BLaER1 (cell line): ENCODE data around the gene PIGV.

ENCODE experiments used
- H3K27ac ChIP-seq: shearing (Covaris generic); formaldehyde crosslinking; 2 replicates; pipeline ENCODE4 v1.8.1; 2022
- H3K27me3 ChIP-seq: shearing (Covaris generic); formaldehyde crosslinking; 2 replicates; pipeline ENCODE4 v1.8.1; 2022
- H3K36me3 ChIP-seq: shearing (Covaris generic); formaldehyde crosslinking; 2 replicates; pipeline ENCODE4 v1.8.1; 2022
- H3K4me1 ChIP-seq: shearing (Covaris generic); formaldehyde crosslinking; 2 replicates; pipeline ENCODE4 v1.8.1; 2022
- H3K4me2 ChIP-seq: shearing (Covaris generic); formaldehyde crosslinking; 2 replicates; pipeline ENCODE4 v1.8.1; 2022
- H3K4me3 ChIP-seq: shearing (Covaris generic); formaldehyde crosslinking; 2 replicates; pipeline ENCODE4 v1.8.1; 2022
- H3K9ac ChIP-seq: shearing (Covaris generic); formaldehyde crosslinking; 2 replicates; pipeline ENCODE4 v1.8.1; 2022
- H3K9me3 ChIP-seq: shearing (Covaris generic); formaldehyde crosslinking; 2 replicates; pipeline ENCODE4 v1.8.1; 2022
- H4K20me1 ChIP-seq: shearing (Covaris generic); formaldehyde crosslinking; 2 replicates; pipeline ENCODE4 v1.8.1; 2022
- Cebpa-rat ChIP-seq: shearing (Covaris generic); IDR thresholded peaks from 2 replicates; pipeline ENCODE4 v1.8.1; 2022

The PIGV gene

DNA sequence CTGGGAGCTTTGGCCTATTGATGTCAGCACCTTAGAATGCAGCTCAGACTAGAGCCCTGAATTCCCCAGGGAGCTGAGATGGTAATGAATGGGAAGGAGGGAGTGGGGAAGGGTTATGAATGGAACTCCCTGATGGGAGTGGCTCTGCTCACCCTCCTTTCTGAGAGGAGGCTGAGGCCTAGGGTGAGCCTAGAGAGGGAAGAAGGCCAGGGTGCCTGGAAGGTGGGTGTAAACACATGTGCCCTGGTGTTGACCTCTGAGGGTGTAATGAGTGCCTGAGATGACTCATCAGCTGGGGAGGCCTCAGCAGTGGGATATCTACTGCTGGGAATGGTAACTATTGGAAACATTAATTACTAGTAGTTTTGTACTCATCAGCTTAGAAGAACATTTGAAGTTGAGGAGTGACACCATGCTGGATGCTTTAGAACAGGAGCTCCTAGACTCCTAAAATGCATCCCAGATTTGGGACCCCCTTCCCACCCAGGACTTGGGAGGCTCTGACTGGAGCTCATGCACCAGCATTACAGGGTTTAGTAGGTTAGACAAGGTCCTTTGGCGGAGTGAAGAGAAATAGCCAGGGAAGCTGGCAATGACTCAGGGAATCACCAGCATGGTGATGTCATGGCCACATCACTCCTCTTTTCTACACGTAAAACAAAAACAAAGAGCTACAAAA lies 16.0 kb upstream of the PIGV start:
- peaks cover 72% of the 10 kb centered on the region for H4K20me1 ChIP-seq
- no peak overlapping the region for H3K27ac ChIP-seq
- no peak overlapping the region for H3K4me3 ChIP-seq
- H3K36me3 ChIP-seq: peaks cover 100% of the 10 kb centered on the region
- no peaks in the 10 kb centered on the region for H3K27me3 ChIP-seq
- H3K9me3 ChIP-seq: no peaks in the 10 kb centered on the region
- H3K9ac ChIP-seq: no peak overlapping the region
- TF ChIP-seq Cebpa-rat: no peak
- H3K4me2 ChIP-seq: no peak overlapping the region
- peaks cover 15% of the 10 kb centered on the region for H3K4me1 ChIP-seq

DNA sequence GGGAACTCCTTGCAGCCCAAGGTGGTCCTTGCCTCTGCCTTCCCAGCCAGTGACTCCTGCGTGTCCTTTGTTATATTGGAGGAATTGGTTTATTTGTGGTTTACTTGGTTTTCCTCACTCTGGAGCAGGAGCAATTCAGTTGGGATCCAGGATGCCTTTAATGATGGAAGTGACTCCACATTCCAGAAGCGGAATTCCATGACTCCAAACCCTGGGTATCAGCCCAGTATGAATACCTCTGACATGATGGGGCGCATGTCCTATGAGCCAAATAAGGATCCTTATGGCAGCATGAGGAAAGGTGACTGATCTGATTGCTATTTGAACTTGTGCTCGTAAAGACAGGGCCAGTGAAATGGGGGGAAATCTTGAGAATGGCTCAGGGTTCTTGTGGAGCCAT lies 15.1 kb upstream of the PIGV start:
- Histone ChIP-seq H4K20me1 (peaks cover 63% of the 10 kb centered on the region), H3K4me1 (peaks cover 12% of the 10 kb centered on the region), H3K9me3 (no peaks in the 10 kb centered on the region), H3K4me3 (no peak overlapping the region), H3K27me3 (no peaks in the 10 kb centered on the region), H3K9ac (no peak overlapping the region), H3K4me2 (no peak overlapping the region), H3K36me3 (peaks cover 100% of the 10 kb centered on the region), H3K27ac (no peak overlapping the region)
- no peak for TF ChIP-seq Cebpa-rat

DNA sequence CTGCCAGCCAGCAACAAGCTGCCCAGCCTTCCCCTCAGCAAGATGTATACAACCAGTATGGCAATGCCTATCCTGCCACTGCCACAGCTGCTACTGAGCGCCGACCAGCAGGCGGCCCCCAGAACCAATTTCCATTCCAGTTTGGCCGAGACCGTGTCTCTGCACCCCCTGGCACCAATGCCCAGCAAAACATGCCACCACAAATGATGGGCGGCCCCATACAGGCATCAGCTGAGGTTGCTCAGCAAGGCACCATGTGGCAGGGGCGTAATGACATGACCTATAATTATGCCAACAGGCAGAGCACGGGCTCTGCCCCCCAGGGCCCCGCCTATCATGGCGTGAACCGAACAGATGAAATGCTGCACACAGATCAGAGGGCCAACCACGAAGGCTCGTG lies 13.3 kb upstream of the PIGV start:
- Histone ChIP-seq H3K4me1 (no peaks in the 10 kb centered on the region), H3K27ac (no peak overlapping the region), H3K36me3 (peaks cover 100% of the 10 kb centered on the region), H3K9ac (no peak overlapping the region), H3K4me3 (no peak overlapping the region), H3K4me2 (no peak overlapping the region), H4K20me1 (peaks cover 64% of the 10 kb centered on the region), H3K27me3 (no peaks in the 10 kb centered on the region), H3K9me3 (no peaks in the 10 kb centered on the region)
- no peak for TF ChIP-seq Cebpa-rat

GRCh38 chr1:26775666-26776065 lies 12.1 kb upstream of the PIGV start:
- peaks cover 71% of the 10 kb centered on the region for H4K20me1 ChIP-seq
- no peak overlapping the region for H3K27ac ChIP-seq
- H3K27me3 ChIP-seq: no peaks in the 10 kb centered on the region
- peaks cover 100% of the 10 kb centered on the region for H3K36me3 ChIP-seq
- H3K4me3 ChIP-seq: no peak overlapping the region
- H3K4me2 ChIP-seq: no peak overlapping the region
- no peak overlapping the region for H3K9ac ChIP-seq
- no peak for TF ChIP-seq Cebpa-rat
- H3K4me1 ChIP-seq: no peaks in the 10 kb centered on the region
- no peaks in the 10 kb centered on the region for H3K9me3 ChIP-seq

- H4K20me1 ChIP-seq: peaks cover 51% of the 10 kb centered on the region
- no peak overlapping the region for H3K9ac ChIP-seq
- TF ChIP-seq Cebpa-rat: no peak
- H3K36me3 ChIP-seq: peaks cover 96% of the 10 kb centered on the region
- no peaks in the 10 kb centered on the region for H3K27me3 ChIP-seq
- no peak overlapping the region for H3K27ac ChIP-seq
- H3K4me2 ChIP-seq: no peak overlapping the region
- H3K4me3 ChIP-seq: no peak overlapping the region
- H3K4me1 ChIP-seq: peaks cover 7% of the 10 kb centered on the region
- H3K9me3 ChIP-seq: no peaks in the 10 kb centered on the region
These were observed 8.6 kb upstream of the PIGV start for GRCh38 chr1:26779098-26779668.

GRCh38 chr1:26780344-26780957 lies 7.3 kb upstream of the PIGV start:
- Histone ChIP-seq H4K20me1 (peaks cover 39% of the 10 kb centered on the region), H3K27ac (no peak overlapping the region), H3K4me3 (no peak overlapping the region), H3K36me3 (peaks cover 86% of the 10 kb centered on the region), H3K27me3 (no peaks in the 10 kb centered on the region), H3K9ac (no peak overlapping the region), H3K4me1 (peaks cover 20% of the 10 kb centered on the region), H3K9me3 (no peaks in the 10 kb centered on the region), H3K4me2 (no peak overlapping the region)
- TF ChIP-seq Cebpa-rat: no peak

GRCh38 chr1:26781206-26781825 lies 6.4 kb upstream of the PIGV start:
- H3K4me2 ChIP-seq: no peak overlapping the region
- H3K4me3 ChIP-seq: no peak overlapping the region
- H3K36me3 ChIP-seq: peaks cover 78% of the 10 kb centered on the region
- no peak overlapping the region for H3K27ac ChIP-seq
- peaks cover 29% of the 10 kb centered on the region for H3K4me1 ChIP-seq
- no peaks in the 10 kb centered on the region for H3K9me3 ChIP-seq
- no peaks in the 10 kb centered on the region for H3K27me3 ChIP-seq
- no peak overlapping the region for H3K9ac ChIP-seq
- TF ChIP-seq Cebpa-rat: no peak
- peaks cover 35% of the 10 kb centered on the region for H4K20me1 ChIP-seq

DNA sequence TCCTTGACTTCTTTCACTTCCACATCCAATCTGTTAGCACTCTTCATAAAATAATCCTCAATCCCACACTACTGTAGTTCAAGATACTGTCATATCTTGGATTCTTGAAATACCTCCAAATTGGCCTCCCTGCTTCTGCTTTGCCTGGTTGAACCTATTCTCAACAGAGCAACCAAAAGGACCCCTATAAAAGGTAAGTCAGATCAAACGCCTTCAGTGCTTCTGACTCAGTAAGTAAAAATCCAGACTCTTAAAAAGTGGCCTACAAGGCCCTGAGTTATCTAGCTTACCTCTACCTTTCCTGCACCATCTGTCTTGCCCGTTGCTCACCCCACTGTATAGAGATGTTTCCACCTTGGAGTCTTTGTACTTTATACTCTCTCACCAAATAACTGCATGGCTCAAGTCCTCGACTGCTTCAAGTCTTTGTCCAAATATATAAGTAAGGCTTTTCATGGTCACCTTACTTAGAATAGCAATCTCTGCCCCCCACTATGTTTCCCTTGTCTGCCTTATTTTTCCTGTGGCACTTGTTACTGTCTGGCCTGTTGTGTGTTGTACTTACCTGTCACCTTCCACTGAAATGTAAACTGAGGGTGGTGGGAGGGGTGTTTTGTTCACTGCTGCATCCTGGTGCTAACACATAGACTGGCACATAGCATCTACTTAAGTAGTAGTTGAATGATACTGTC lies 5.1 kb upstream of the PIGV start:
- Histone ChIP-seq H3K36me3 (peaks cover 64% of the 10 kb centered on the region), H4K20me1 (peaks cover 35% of the 10 kb centered on the region)

GRCh38 chr1:26783646-26784022 lies 4.1 kb upstream of the PIGV start:
- no peak for TF ChIP-seq Cebpa-rat
- H3K36me3 ChIP-seq: peaks cover 55% of the 10 kb centered on the region
- H3K4me3 ChIP-seq: no peak overlapping the region
- no peaks in the 10 kb centered on the region for H3K27me3 ChIP-seq
- H3K9me3 ChIP-seq: no peaks in the 10 kb centered on the region
- H3K27ac ChIP-seq: no peak overlapping the region
- peaks cover 30% of the 10 kb centered on the region for H4K20me1 ChIP-seq
- H3K9ac ChIP-seq: no peak overlapping the region
- H3K4me2 ChIP-seq: 0 out of 2 replicates have a peak overlapping the region, but pooled peaks have one; percentile 98
- H3K4me1 ChIP-seq: peaks cover 45% of the 10 kb centered on the region

More for the DNA sequence above, 5.1 kb upstream of the PIGV start:
- no peak overlapping the region for H3K9ac ChIP-seq
- H3K4me1 ChIP-seq: peaks cover 40% of the 10 kb centered on the region
- TF ChIP-seq Cebpa-rat: no peak
- no peaks in the 10 kb centered on the region for H3K27me3 ChIP-seq
- H3K9me3 ChIP-seq: no peaks in the 10 kb centered on the region
- H3K4me2 ChIP-seq: no peak overlapping the region
- no peak overlapping the region for H3K27ac ChIP-seq
- H3K4me3 ChIP-seq: no peak overlapping the region
